GM12891 (cell line): ENCODE results near the gene ZNF823.

Experiments used
- DNase-seq: peaks from one replicate; pipeline ENCODE4 v3.0.0; 2011; ENCODE audit warnings: low spot score; ENCODE audit not compliant: insufficient read length
- FAIRE-seq: peaks from 2 replicates; lab custom pipeline; 2011; peaks lifted over from hg19 to GRCh38; lab: Jason Lieb, UNC
- PAX5 ChIP-seq: IDR thresholded peaks from 2 replicates; pipeline ENCODE4 v1.6.1; 2011; ENCODE audit warnings: low read length, moderate library complexity, mild to moderate bottlenecking; ENCODE audit not compliant: insufficient read depth, severe bottlenecking
- POLR2A ChIP-seq: IDR thresholded peaks from 2 replicates; pipeline ENCODE4 v1.6.1; 2011; ENCODE audit warnings: low read depth, low read length, control low read depth
- POLR2AphosphoS5 ChIP-seq: IDR thresholded peaks from 2 replicates; pipeline ENCODE4 v1.6.1; 2011; ENCODE audit warnings: low read depth, low read length, control low read depth
- POU2F2 ChIP-seq: IDR thresholded peaks from 2 replicates; pipeline ENCODE4 v1.6.1; 2011; ENCODE audit warnings: low read depth, mild to moderate bottlenecking, control low read depth, low read length, moderate library complexity
- SPI1 ChIP-seq: IDR thresholded peaks from 2 replicates; pipeline ENCODE4 v1.6.1; 2011; ENCODE audit warnings: low read depth, low read length, control low read depth
- TAF1 ChIP-seq: IDR thresholded peaks from 2 replicates; pipeline ENCODE4 v1.6.1; 2011; ENCODE audit warnings: low read depth, low read length, control low read depth

The ZNF823 gene

DNA sequence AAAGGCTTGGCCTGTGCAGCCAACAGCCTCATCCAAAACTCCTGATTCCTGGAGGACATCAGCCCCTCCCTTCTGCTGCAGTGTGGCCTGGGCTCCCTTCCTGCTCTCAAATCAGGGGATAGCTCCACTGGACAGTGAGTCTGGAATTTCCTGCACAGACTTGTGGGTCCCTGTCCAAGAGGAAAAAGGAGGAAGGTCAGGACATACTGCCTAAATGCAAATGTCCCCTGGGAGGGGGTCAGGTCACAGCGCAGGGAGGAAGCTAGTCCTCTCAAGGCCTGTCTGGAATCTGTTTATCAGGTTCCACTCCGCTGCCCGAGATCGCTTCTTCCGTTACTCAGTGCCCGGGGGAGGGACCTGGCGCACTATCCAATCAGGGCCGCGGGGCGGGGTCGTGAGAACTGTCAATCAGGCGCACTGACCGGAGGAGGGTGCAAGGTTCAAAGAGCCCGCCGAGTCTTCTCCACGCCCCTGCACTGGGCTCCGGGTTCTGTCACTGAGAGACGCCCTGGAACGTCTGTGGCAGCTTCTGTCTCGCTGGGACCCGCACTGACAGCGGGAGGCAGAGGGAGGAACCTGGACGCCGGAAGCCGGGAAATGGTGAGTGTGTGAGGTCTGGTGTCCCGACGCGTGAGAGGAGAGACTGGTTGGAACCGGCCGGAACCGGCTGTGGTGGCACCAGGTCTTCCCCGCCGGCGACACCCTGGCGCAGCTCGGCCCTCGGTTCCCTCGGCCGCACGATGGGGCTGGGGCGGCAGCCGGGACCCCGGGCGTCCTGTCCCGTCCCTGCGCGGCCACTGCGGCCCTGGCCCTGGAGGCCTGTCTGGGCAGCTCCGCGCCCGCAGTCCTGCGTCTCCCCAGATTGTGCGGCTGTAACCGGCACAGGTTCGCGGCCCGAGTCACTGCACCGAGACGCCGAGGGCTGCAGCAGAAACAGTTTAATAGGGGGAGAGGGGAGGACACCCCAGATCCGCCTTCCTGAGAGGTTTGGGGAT, 28.1 kb upstream of the ZNF823 start, which contains the start of gene ZNF441:
TSS of gene ZNF441 (plus strand) at position 404 of the 995 bp plus-strand sequence. CDS start at position 598, 194 bp downstream.
- peak; percentile 76 for DNase-seq
- peak; percentile 74 for FAIRE-seq
- TF ChIP-seq POU2F2: 0 out of 2 replicates have a peak, but pooled peaks have one; percentile 11
- 0 out of 2 replicates have a peak, but pooled peaks have one; percentile 4 for TF ChIP-seq SPI1
- peak; percentile 22 for TF ChIP-seq TAF1
- no peak for TF ChIP-seq POLR2AphosphoS5
- peak; percentile 98 for TF ChIP-seq PAX5
- peak; percentile 44; the same call in 1 of the 2 replicates for TF ChIP-seq POLR2A

DNA sequence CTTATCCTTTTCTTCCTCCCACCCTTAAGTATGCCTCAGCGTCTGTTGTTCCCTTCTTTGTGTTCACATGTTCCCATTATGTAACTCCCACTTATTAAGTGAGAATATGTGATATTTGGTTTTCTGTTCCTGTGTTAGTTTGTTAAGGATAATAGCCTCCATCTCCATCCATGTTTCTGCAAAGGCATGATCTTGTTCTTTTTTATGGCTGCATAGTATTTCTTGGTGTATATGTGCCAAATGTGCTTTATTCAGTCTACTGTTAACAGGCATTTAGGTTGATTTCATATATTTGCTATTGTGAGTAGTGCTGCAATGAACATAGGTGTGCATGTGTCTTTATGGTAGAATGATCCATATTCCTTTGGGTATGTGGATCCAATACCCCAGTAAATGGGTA, 24.9 kb upstream of the ZNF823 start:
- TF ChIP-seq SPI1 (no peak), PAX5 (no peak), POU2F2 (no peak), POLR2A (no peak), TAF1 (no peak), POLR2AphosphoS5 (no peak)
- FAIRE-seq: no peak

DNA sequence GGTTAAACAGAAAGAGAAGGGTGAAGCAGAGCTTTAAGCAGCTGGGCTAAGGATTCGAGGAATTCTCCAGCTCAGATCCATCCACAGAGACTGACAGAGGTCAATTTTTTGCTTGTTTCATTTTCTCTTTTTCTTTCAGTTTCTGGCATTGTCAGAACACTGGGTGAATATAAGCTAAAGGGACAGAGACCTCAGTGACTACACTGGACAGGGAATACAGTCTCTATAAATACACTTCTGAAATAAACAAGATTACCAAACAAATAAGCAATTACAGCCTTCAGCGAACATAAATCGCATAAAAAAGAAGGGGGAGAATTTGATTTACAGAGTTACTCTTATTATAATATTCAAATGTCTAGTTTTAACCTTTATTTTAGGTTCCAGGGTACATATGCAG, 24.4 kb upstream of the ZNF823 start:
- no peak for DNase-seq
- no peak for FAIRE-seq
- TF ChIP-seq PAX5 (no peak), TAF1 (no peak), SPI1 (no peak), POU2F2 (no peak), POLR2A (no peak), POLR2AphosphoS5 (no peak)

More for the DNA sequence above, 24.9 kb upstream of the ZNF823 start:
- no peak for DNase-seq

DNA sequence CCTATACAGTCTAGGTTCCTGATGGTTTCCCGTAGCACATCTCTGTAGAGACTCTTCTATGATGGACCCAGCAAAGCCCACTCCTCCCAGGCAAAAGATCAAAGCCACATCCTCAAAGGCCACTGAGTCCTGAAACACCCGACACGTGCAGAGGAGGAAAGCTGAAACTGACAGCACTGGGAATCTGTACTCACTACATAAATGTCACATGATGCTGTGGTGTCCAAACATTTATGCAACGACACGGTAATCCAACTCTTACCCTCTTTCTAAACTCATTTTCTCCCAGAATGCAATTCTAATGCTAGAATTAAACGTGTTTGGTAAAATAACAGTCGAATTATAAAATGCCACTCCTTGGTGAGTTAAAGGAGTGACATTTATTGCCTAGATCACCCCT, 21.1 kb upstream of the ZNF823 start:
- TF ChIP-seq SPI1: no peak
- no peak for TF ChIP-seq POU2F2
- TF ChIP-seq TAF1: no peak
- TF ChIP-seq POLR2A: no peak
- TF ChIP-seq PAX5: no peak
- TF ChIP-seq POLR2AphosphoS5: no peak
- DNase-seq (no peak), FAIRE-seq (no peak)

DNA sequence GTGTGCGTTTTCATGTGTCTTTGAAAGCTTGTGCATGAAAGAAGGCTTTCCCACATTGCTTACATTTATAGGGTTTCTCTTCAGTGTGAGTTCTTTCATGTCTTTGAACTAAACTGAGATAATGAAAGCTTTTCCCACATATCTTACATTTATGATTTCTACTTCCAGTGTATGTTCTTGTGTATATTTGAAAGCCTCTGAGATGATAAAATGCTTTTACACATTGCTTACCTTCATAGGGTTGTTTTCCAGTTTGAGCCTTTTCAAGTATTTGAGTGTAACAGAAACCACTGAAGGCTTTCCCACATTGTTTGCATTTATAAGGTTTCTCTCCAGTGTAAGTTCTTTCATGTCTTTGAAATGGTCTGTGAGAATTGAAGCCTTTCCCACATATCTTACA, 18.2 kb upstream of the ZNF823 start:
- no peak for FAIRE-seq
- no peak for TF ChIP-seq POU2F2
- no peak for TF ChIP-seq POLR2AphosphoS5
- TF ChIP-seq TAF1: no peak
- no peak for TF ChIP-seq SPI1
- no peak for TF ChIP-seq PAX5
- TF ChIP-seq POLR2A: no peak
- DNase-seq: no peak

DNA sequence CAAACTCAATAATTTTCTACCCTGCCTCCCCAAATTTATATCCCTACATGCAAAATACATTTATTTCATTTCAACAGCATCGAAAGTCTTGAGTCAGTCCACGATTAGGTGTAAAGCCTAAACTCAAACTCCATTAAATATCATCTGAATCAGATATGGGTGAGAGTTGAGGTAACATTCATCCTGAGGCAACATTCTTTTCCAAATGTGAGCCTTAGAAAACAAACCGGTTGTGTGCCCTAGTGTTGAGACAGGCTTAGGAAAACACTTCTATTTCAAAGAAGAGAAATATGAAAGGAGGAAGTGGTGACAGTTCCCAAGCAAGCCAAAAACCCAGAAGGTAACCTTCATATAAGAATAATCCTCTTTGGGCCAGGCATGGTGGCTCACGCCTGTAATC, 15.9 kb upstream of the ZNF823 start:
- no peak for FAIRE-seq
- no peak for DNase-seq
- no peak for TF ChIP-seq SPI1
- TF ChIP-seq POU2F2: no peak
- no peak for TF ChIP-seq PAX5
- TF ChIP-seq POLR2A: no peak
- TF ChIP-seq TAF1: no peak
- no peak for TF ChIP-seq POLR2AphosphoS5

DNA sequence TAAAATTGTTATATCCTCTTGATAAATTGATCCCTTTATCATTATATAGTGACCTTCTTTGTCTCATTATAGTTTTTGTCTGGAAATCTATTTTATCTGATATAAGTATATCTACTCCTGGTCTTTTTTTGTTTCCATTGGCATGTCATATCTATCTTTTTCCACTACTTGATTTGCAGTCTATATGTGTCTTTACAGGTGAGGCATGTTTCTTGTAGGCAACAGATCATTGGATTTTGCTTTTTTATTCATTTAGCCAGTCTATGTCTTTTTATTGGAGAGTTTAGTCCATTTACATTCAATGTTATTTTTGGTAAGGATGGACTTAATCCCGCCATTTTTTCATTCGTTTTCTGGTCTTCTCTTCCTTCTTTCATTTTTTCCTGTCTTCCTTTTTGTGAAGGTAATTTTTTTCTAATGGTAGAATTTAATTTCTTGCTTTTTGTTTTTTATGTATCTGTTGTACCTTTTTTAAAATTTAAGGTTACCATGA, 13.5 kb upstream of the ZNF823 start:
- DNase-seq (no peak), FAIRE-seq (no peak)
- no peak for TF ChIP-seq POLR2AphosphoS5
- TF ChIP-seq TAF1: no peak
- TF ChIP-seq SPI1: no peak
- TF ChIP-seq POU2F2: no peak
- TF ChIP-seq PAX5: no peak
- no peak for TF ChIP-seq POLR2A

DNA sequence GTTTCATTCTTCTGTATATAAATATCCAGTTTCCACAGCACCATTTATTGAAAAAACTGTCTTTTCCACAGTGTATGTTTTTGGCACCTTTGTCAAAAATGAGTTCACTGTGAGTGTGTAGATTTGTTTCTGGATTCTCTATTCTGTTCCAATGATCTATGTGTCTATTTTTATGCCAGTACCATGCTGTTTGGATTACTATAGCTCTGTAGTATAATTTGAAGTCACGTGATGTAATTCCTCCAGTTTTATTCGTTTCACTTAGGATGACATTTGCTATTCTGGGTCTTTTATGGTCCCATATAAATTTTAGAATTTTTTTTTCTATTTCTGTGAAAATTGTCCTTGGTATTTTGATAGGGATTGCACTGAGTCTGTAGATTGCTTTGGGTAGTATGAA, 11.0 kb upstream of the ZNF823 start:
- DNase-seq (no peak), FAIRE-seq (no peak)
- TF ChIP-seq PAX5 (no peak), POLR2A (no peak), POLR2AphosphoS5 (no peak), SPI1 (no peak), TAF1 (no peak), POU2F2 (no peak)

DNA sequence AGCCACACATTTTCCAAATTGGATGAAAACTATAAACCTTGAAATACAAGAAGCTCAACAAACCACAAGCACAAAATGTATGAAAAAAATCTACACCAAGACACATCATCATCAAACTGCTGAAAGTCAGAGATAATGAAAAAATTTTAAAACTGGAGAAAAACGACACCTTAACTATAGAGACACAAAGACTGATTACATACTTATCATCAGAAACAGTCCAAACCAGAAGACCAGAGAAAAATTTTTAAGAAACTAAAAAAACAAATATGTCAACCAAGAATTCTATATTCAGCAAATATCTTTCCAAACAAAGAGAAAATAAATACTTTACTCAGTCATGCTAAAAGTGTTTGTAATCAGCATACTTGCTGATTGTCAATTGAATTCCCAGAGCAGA, 8.5 kb upstream of the ZNF823 start:
- TF ChIP-seq SPI1 (no peak), PAX5 (no peak), POLR2AphosphoS5 (no peak), POU2F2 (no peak), TAF1 (no peak), POLR2A (no peak)
- FAIRE-seq (no peak), DNase-seq (no peak)
